Measurements from ENCODE around the gene MAGEA8. TPM values are rescaled to one million over a fixed set of nuclear protein-coding genes. Genes with fewer than 3 reads are reported as not detected.

Gene MAGEA8
- polyA plus RNA-seq, 2 donors = not detected

Other genes starting within 250 kb of the MAGEA8 start
- 10 to 100 TPM; 10.9 to 11.1 TPM for gene TMEM185A, start 249.4 kb upstream of the MAGEA8 start, polyA plus RNA-seq
- gene MAGEA11, start 169.1 kb upstream of the MAGEA8 start, polyA plus RNA-seq = under 1 TPM; 0.04 to 0.18 TPM
- 1 to 10 TPM in 1 of 2 donors, under 1 TPM in 1; 0.51 to 1.4 TPM for gene HSFX1, start 107.1 kb upstream of the MAGEA8 start, polyA plus RNA-seq
- gene MAGEA9, start 99.3 kb upstream of the MAGEA8 start, polyA plus RNA-seq = not detected
- gene HSFX4, start 48.4 kb downstream of the MAGEA8 start, polyA plus RNA-seq = not detected
- gene EOLA2, start 57.3 kb downstream of the MAGEA8 start, polyA plus RNA-seq = 10 to 100 TPM; 13.9 to 23.1 TPM

Measured in esophagus (tissue), 2 donors.